Glomerular endothelial cell (primary cell): Measurements from ENCODE around the gene RFPL1. TPM values are rescaled to one million over a fixed set of nuclear protein-coding genes. Genes with fewer than 3 reads are reported as not detected.
"Not testable (repeated sequence)": the region's sequence is repeated elsewhere in the genome, so short reads cannot be mapped to it uniquely, and the experiment has no call there.

Experiments
- DNase-seq: peaks from one replicate; pipeline ENCODE4 v3.0.0-alpha.2; 2011; ENCODE audit warnings: low read depth, low spot score; ENCODE audit errors: extremely low read depth
- total RNA-seq: library from RNA; depleted of rRNA; stranded (reverse); fragments of >200 nt; gene quantifications from 2 replicates; pipeline ENCODE4 v1.2.3, GENCODE V29; 2015

RFPL1 gene
- total RNA-seq, 1 donor from 2014 or later, result not detected

GRCh38 chr22:29476116-29476515, 37.7 kb downstream of the RFPL1 start:
- DNase-seq, result no peak

- DNase-seq, result no peak
Measured at GRCh38 chr22:29477723-29478318, 39.4 kb downstream of the RFPL1 start.

- no peak for DNase-seq
Measured at GRCh38 chr22:29478326-29479276, 40.2 kb downstream of the RFPL1 start.

GRCh38 chr22:29479417-29480261, 41.3 kb downstream of the RFPL1 start, which contains the start of gene NEFH:
NEFH (plus strand) TSS chr22:29480218; CDS start chr22:29480263, 45 bp downstream.
- no peak for DNase-seq

GRCh38 chr22:29480262-29480511, 41.8 kb downstream of the RFPL1 start:
- DNase-seq, result no peak

GRCh38 chr22:29480512-29481264, 42.3 kb downstream of the RFPL1 start:
- no peak for DNase-seq

- no peak for DNase-seq
Measured at GRCh38 chr22:29481265-29482000, 43.0 kb downstream of the RFPL1 start.

- no peak for DNase-seq
Measured at GRCh38 chr22:29482253-29482652, 43.9 kb downstream of the RFPL1 start.

- no peak for DNase-seq
Measured at GRCh38 chr22:29482726-29483125, 44.3 kb downstream of the RFPL1 start.

GRCh38 chr22:29483254-29483653, 44.9 kb downstream of the RFPL1 start:
- no peak for DNase-seq

GRCh38 chr22:29484642-29485041, 46.3 kb downstream of the RFPL1 start:
- DNase-seq, result no peak

- DNase-seq, result no peak
Measured at GRCh38 chr22:29485448-29485847, 47.1 kb downstream of the RFPL1 start.

- no peak for DNase-seq
Measured at GRCh38 chr22:29487426-29487986, 49.1 kb downstream of the RFPL1 start.

GRCh38 chr22:29489127-29489780, 50.9 kb downstream of the RFPL1 start:
- not testable (repeated sequence) for DNase-seq

GRCh38 chr22:29491012-29491411, 52.6 kb downstream of the RFPL1 start:
- DNase-seq, result no peak
